GM12801 (cell line): ENCODE results near the gene SKI.

ENCODE experiments used
- CTCF ChIP-seq: IDR thresholded peaks from one replicate; pipeline ENCODE4 v1.5.1; 2011; ENCODE audit warnings: control low read depth; ENCODE audit not compliant: insufficient read length; ENCODE audit errors: extremely low read depth

Gene SKI

DNA sequence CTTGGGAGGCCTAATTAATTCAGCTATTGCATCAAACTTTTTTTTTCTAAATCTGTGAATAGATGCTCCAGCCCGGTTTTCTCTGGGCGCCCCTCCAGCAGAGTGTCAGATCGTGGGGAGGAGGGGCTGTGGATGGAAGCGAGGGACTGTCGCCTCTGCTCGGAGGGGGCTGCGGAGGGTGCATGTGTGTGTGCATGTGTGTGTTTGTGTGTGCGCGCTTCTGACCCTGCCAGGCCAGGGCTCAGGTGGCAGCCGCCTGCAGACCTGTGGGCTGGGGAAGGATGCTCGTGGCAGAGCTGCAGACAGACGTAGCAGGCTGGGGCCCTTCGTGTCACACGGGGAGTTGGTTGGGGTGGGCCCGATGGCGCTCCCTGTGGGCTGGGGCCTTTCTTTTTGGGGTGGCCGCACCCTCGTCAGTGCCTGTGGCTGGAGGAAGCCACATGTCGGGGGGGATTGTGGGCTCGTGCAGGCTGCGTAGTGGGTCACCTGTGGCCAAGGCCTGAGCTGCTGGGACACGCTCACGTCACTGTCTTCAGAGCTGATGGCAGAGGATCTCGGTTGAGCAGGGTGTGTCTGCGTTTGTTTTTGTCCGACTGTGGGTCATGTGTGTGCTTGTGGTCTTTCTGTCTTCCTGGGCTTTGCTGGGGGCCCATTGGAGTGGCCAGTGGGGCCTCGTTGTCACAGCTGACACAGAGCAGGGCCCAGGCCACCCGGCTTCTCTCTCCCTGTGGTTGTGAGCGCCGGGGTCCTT, 2.8 kb downstream of the SKI start:
- TF ChIP-seq CTCF = no peak

- TF ChIP-seq CTCF = no peak
Observed at GRCh38 chr1:2231532-2232254, 3.6 kb downstream of the SKI start.

- TF ChIP-seq CTCF = no peak
Observed at GRCh38 chr1:2232255-2232915, 4.3 kb downstream of the SKI start.

GRCh38 chr1:2232916-2233438, 4.9 kb downstream of the SKI start:
- no peak for TF ChIP-seq CTCF

GRCh38 chr1:2233468-2233867, 5.3 kb downstream of the SKI start:
- no peak for TF ChIP-seq CTCF

- TF ChIP-seq CTCF = no peak
Observed at GRCh38 chr1:2233997-2234761, 6.1 kb downstream of the SKI start.

GRCh38 chr1:2234762-2235113, 6.6 kb downstream of the SKI start:
- no peak for TF ChIP-seq CTCF
